Pancreas (tissue), 10 donors: ENCODE results near the gene MVD. TPM values are rescaled to one million over a fixed set of nuclear protein-coding genes. Genes with fewer than 3 reads are reported as not detected.

Experiments used
- ATAC-seq, 4 donors: fragments of 200-7000 bp; cut with Tn5 transposase; one replicate each; pipeline versions ENCODE4 v1.8.0 to v1.9.1; 2020; ENCODE audit warnings: mild to moderate bottlenecking in 4 of 4, moderate library complexity in 4 of 4
- DNase-seq, 6 donors: peaks; one replicate each; pipeline ENCODE4 v3.0.0-alpha.2; 2020
- FAIRE-seq: peaks from 2 replicates; lab custom pipeline; 2012; peaks lifted over from hg19 to GRCh38; lab: Jason Lieb, UNC
- H3K27ac ChIP-seq, 4 donors: fragments of 200-600 bp; sonication (generic); 1 replicate in 3 of 4; 2 replicates in 1 of 4; pipeline versions ENCODE4 v1.5.0 to v1.8.0; 2020
- H3K27me3 ChIP-seq, 4 donors: fragments of 200-600 bp; one replicate each; pipeline ENCODE4 v1.8.0; 2021
- H3K36me3 ChIP-seq, 3 donors: fragments of 200-600 bp; sonication (generic) in 1 of 3; one replicate each; pipeline versions ENCODE4 v1.5.0 to v1.8.0; 2020 to 2021
- H3K4me1 ChIP-seq, 3 donors: fragments of 200-600 bp; one replicate each; pipeline ENCODE4 v1.8.0; 2021
- H3K4me3 ChIP-seq, 4 donors: fragments of 200-600 bp; sonication (generic) in 2 of 4; one replicate each; pipeline versions ENCODE4 v1.5.0 to v1.8.0; 2020 to 2021
- H3K9me3 ChIP-seq, 4 donors: fragments of 200-600 bp; one replicate each; pipeline ENCODE4 v1.8.0; 2021
- CTCF ChIP-seq, 4 donors: fragments of 200-600 bp; sonication (generic) in 3 of 4; IDR thresholded peaks; one replicate each; pipeline versions ENCODE4 v1.5.0 to v1.8.0; 2021; ENCODE audit warnings: antibody characterized with exemption in 4 of 4
- WGBS, 2 donors: extraction: QIAGEN DNeasy Blood & Tissue Kit; methylation state at CpG; one replicate each; pipeline ENCODE4 v1.1.7; 2013; 5-methylcytosine and 5-hydroxymethylcytosine counted together
- intact Hi-C, 3 donors: fragments of 100-400 bp; cut with DNase I; formaldehyde crosslinking; loops; one replicate each; pipeline versions ENCODE4 v1.11.1 to v1.14.2; 2022
- polyA plus RNA-seq, 2 donors: library from polyadenylated mRNA; stranded (reverse); fragments of 200-250 nt; gene quantifications; one replicate each; pipeline ENCODE4 v1.2.3, GENCODE V29; 2013
- total RNA-seq, 6 donors: library from RNA; stranded (reverse); fragmentation: NEBNext Ultra II Directional in 4 of 6; extraction: Animal tissue kit (Norgen Biotek cat#: 25700) in 4 of 6; gene quantifications; one replicate each; pipeline versions ENCODE4 v1.2.1 to v1.2.4, GENCODE V29; 2021 to 2023
- donor health status: healthy with polysubstance abuse.
- donor health status: DM: no; HTN: no; CAD: no; lungs with moderate emphysema.
- donor health status: DM: no; HTN: no; CAD: no.
- donor health status: control.
- donor health status: control.
- donor health status: Bipolar disorder and iron deficiency.
- donor health status: DM: yes; HTN: yes; CAD: no.
- donor health status: DM: no; HTN: no; CAD: no.
- donor health status: DM: no; HTN: no; CAD: no.
- donor health status: DM: yes; HTN: yes; CAD: no.

The MVD gene
- total and polyA plus RNA-seq, 8 donors, result 12.7 to 46.6 (median 17.5) TPM

DNA sequence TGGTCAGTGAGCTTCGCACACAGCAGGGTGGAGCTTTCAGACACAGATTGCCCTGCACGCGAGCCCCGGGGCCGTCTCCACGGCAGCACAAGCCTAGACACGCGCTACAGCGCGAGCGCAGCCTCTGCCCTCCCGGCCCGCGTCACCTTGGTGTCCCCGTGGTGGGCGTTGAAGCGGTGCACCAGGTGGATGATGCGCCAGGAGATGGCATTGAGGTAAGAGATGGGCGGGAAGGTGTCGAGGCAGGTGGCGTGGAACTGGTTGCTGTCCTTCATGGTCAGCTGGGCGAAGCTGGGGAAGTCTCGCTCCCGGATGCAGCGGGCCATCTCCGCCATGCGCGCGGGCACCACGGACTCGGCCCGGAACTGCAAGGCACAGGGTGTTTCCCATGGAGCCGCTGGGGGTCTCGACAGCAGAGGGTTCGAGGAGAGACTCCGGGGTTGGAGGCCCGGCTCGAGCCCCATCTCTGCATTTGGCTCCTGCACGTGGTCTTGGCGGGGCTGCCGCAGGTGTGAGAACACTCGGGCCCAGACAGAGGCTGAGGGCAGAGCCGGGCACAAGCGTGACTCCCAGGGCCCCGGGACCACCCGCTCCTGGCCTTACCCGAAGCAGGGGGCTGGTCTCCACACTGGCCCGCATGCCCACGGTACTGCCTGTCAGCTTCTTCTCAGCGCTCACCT is 7.7 kb downstream of the MVD start:
- no peak for TF ChIP-seq CTCF (IDR thresholded peaks at IDR 0.05)
- 95 to 96% methylated on average over 45 to 50 of the region's 50 CpGs for WGBS, 2 donors
- Histone ChIP-seq H3K27me3 (no peaks in the 10 kb centered on the region), H3K36me3 (no peaks in the 10 kb centered on the region), H3K9me3 (no peaks in the 10 kb centered on the region), H3K27ac (no peak overlapping the region), H3K4me3 (no peak overlapping the region), H3K4me1 (no peaks in the 10 kb centered on the region)
- peak in 2 of 6 donors; percentile 54 to 75 for DNase-seq
- intact Hi-C loops, result no loop called here
- FAIRE-seq, result no peak
- ATAC-seq, result no peak

DNA sequence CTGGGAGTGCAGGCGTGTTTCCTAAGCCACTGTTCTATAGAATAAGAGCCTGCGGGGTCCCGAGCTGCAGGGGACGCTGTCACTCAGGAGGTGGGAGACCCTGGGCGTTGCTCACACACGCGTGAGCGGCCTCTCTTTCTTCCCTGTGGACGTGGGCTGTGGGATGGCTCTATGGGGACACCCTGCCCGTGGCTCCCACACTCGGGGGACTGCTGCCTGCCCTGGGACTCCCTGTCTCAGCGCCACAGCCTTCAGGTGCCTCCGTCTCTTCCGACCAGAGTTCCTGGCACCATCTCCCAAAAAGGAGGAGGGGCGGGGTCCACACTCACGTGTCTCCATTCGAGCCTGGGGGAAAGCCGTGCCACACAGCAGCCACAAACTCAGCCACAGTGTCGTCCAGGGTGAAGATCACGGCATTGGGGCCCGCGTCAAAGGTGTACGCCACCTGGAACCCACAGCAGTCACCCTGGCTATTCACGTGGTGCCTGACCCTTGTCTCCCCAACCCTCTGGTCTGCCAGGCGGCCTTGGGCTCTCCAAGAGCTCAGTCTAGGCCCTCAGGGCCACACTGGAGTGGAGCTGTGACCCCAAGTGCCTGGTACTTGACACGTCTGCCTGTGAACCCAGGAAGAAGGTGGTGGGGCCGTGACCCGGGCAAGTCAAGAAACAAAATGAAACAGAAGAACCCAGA is 8.4 kb downstream of the MVD start:
- no peak for TF ChIP-seq CTCF (IDR thresholded peaks at IDR 0.05)
- FAIRE-seq (no peak), ATAC-seq (no peak), DNase-seq (no peak)
- Histone ChIP-seq H3K27me3 (no peaks in the 10 kb centered on the region), H3K36me3 (no peaks in the 10 kb centered on the region), H3K4me3 (no peak overlapping the region), H3K9me3 (no peaks in the 10 kb centered on the region), H3K27ac (no peak overlapping the region), H3K4me1 (peaks cover 0 to 3% (median 0%) of the 10 kb centered on the region in 3 donors)
- WGBS, 2 donors, result 89 to 93% methylated on average over 28 of the region's 28 CpGs
- intact Hi-C loops, result no loop called here

GRCh38 chr16:88653596-88654362 is 9.1 kb downstream of the MVD start:
- ATAC-seq, result no peak

GRCh38 chr16:88653101-88653500 is 9.8 kb downstream of the MVD start:
- Histone ChIP-seq H3K36me3 (no peaks in the 10 kb centered on the region), H3K27me3 (no peaks in the 10 kb centered on the region), H3K9me3 (no peaks in the 10 kb centered on the region), H3K27ac (no peak overlapping the region), H3K4me3 (no peak overlapping the region), H3K4me1 (peaks cover 0 to 9% (median 0%) of the 10 kb centered on the region in 3 donors)
- FAIRE-seq (no peak), ATAC-seq (no peak), DNase-seq (no peak)
- no peak for TF ChIP-seq CTCF (IDR thresholded peaks at IDR 0.05)
- intact Hi-C loops, result no loop called here
- 91 to 92% methylated on average over 13 of the region's 13 CpGs for WGBS, 2 donors

More at GRCh38 chr16:88653596-88654362, 9.1 kb downstream of the MVD start:
- WGBS, 2 donors, result 87 to 93% methylated on average over 32 of the region's 32 CpGs
- TF ChIP-seq CTCF (IDR thresholded peaks at IDR 0.05), result no peak
- intact Hi-C loops, result no loop called here
- FAIRE-seq (no peak), DNase-seq (peak in 1 of 6 donors; percentile 45)
- Histone ChIP-seq H3K27ac (no peak overlapping the region), H3K4me1 (peaks cover 0 to 9% (median 0%) of the 10 kb centered on the region in 3 donors), H3K9me3 (no peaks in the 10 kb centered on the region), H3K36me3 (no peaks in the 10 kb centered on the region), H3K4me3 (no peak overlapping the region), H3K27me3 (no peaks in the 10 kb centered on the region)
